Measurements from ENCODE around the gene TTLL5.

GRCh38 chr14:75831952-75832351 is 170.9 kb downstream of the TTLL5 start:
- TF ChIP-seq, protein P1, sequence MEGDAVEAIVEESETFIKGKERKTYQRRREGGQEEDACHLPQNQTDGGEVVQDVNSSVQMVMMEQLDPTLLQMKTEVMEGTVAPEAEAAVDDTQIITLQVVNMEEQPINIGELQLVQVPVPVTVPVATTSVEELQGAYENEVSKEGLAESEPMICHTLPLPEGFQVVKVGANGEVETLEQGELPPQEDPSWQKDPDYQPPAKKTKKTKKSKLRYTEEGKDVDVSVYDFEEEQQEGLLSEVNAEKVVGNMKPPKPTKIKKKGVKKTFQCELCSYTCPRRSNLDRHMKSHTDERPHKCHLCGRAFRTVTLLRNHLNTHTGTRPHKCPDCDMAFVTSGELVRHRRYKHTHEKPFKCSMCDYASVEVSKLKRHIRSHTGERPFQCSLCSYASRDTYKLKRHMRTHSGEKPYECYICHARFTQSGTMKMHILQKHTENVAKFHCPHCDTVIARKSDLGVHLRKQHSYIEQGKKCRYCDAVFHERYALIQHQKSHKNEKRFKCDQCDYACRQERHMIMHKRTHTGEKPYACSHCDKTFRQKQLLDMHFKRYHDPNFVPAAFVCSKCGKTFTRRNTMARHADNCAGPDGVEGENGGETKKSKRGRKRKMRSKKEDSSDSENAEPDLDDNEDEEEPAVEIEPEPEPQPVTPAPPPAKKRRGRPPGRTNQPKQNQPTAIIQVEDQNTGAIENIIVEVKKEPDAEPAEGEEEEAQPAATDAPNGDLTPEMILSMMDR (IDR thresholded peaks at IDR 0.05 in 2 of 3, conservative IDR thresholded peaks at IDR 0.05 in 1 of 3; ENCODE audit: control insufficient read depth in 2 of 3, extremely low read depth in 1 of 3, insufficient read depth in 1 of 3, low read depth in 3 of 3, low read length in 3 of 3) = no peak
- TF ChIP-seq, protein P2, sequence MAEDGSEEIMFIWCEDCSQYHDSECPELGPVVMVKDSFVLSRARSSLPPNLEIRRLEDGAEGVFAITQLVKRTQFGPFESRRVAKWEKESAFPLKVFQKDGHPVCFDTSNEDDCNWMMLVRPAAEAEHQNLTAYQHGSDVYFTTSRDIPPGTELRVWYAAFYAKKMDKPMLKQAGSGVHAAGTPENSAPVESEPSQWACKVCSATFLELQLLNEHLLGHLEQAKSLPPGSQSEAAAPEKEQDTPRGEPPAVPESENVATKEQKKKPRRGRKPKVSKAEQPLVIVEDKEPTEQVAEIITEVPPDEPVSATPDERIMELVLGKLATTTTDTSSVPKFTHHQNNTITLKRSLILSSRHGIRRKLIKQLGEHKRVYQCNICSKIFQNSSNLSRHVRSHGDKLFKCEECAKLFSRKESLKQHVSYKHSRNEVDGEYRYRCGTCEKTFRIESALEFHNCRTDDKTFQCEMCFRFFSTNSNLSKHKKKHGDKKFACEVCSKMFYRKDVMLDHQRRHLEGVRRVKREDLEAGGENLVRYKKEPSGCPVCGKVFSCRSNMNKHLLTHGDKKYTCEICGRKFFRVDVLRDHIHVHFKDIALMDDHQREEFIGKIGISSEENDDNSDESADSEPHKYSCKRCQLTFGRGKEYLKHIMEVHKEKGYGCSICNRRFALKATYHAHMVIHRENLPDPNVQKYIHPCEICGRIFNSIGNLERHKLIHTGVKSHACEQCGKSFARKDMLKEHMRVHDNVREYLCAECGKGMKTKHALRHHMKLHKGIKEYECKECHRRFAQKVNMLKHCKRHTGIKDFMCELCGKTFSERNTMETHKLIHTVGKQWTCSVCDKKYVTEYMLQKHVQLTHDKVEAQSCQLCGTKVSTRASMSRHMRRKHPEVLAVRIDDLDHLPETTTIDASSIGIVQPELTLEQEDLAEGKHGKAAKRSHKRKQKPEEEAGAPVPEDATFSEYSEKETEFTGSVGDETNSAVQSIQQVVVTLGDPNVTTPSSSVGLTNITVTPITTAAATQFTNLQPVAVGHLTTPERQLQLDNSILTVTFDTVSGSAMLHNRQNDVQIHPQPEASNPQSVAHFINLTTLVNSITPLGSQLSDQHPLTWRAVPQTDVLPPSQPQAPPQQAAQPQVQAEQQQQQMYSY (CRISPR knock-in tag; IDR thresholded peaks at IDR 0.05) = no peak
- TF ChIP-seq ZZZ3 (IDR thresholded peaks at IDR 0.05; ENCODE audit: control insufficient read depth, insufficient read length, low read depth) = no peak
- no peak for TF ChIP-seq SIN3A (IDR thresholded peaks at IDR 0.05; ENCODE audit: low read depth, low read length)
